ENCODE data around the gene KLHL24. TPM values are rescaled to one million over a fixed set of nuclear protein-coding genes. Genes with fewer than 3 reads are reported as not detected.
"Not testable (repeated sequence)": the region's sequence is repeated elsewhere in the genome, so short reads cannot be mapped to it uniquely, and the experiment has no call there.

KLHL24 gene
- polyA plus RNA-seq, 1 experiment = 11.0 TPM

DNA sequence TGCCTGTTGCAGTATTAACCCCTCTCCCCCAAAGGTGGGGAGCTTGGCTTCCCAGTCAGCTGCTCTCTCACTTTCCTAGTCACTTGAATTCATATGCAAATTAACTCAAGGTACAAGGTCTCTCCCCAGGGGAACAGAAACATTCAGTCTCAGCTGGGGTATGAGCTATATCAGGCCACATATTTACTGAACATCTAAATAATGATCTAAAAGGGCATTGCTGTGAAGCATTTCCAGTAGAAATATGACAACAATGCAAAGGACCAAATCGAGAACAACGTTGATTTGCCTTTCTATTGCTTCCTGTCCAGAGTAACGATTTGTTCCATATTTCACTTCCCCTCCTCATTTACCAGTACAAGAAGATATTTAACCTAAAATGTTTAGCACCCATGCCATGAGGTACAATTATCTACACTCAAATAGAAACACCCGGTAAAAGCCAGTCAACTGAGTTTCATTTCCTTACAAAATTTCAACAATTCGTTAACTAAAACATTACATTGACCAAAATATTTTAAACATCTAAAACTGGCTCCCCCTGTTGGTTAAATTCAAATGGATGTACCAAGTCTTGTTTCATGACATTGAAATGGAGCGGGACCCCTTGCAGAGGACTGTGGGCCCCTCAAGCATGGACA, 43.4 kb upstream of the KLHL24 start:
- Histone ChIP-seq H3K36me3 (ENCODE audit: control insufficient read depth, insufficient read depth, low read length) (no peaks in the 10 kb centered on the region), H3K4me3 (ENCODE audit: low read depth, low read length) (no peak overlapping the region), H3K27me3 (ENCODE audit: control insufficient read depth, insufficient read depth, low read length) (no peaks in the 10 kb centered on the region; the same call in 1 of the 2 replicates)
- TF ChIP-seq, protein P1, sequence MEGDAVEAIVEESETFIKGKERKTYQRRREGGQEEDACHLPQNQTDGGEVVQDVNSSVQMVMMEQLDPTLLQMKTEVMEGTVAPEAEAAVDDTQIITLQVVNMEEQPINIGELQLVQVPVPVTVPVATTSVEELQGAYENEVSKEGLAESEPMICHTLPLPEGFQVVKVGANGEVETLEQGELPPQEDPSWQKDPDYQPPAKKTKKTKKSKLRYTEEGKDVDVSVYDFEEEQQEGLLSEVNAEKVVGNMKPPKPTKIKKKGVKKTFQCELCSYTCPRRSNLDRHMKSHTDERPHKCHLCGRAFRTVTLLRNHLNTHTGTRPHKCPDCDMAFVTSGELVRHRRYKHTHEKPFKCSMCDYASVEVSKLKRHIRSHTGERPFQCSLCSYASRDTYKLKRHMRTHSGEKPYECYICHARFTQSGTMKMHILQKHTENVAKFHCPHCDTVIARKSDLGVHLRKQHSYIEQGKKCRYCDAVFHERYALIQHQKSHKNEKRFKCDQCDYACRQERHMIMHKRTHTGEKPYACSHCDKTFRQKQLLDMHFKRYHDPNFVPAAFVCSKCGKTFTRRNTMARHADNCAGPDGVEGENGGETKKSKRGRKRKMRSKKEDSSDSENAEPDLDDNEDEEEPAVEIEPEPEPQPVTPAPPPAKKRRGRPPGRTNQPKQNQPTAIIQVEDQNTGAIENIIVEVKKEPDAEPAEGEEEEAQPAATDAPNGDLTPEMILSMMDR (IDR thresholded peaks at IDR 0.05; ENCODE audit: insufficient read depth, low read depth, low read length) = peak; percentile 27; the same call in 1 of the 2 replicates
- POLR2A ChIA-PET = no interaction called here
- DNase-seq (ENCODE audit: low read depth) = no peak
- CTCF ChIA-PET = interaction anchor here (0.8 to 1.7 kb wide), 5 partner anchors 7 to 174 kb away, joined by 3 to 5 read pairs (median 4); no protein-coding TSS in a partner anchor

- DNase-seq (ENCODE audit: low read depth) = no peak
- CTCF ChIA-PET = interaction anchor here (1.4 to 1.6 kb wide), 2 partner anchors 8 to 10 kb away, joined by 4 read pairs; no protein-coding TSS in a partner anchor
- TF ChIP-seq, protein P1 (IDR thresholded peaks at IDR 0.05; ENCODE audit: insufficient read depth, low read depth, low read length) = no peak
- POLR2A ChIA-PET = no interaction called here
- Histone ChIP-seq H3K27me3 (ENCODE audit: control insufficient read depth, insufficient read depth, low read length) (no peaks in the 10 kb centered on the region; the same call in 1 of the 2 replicates), H3K4me3 (ENCODE audit: low read depth, low read length) (no peak overlapping the region), H3K36me3 (ENCODE audit: control insufficient read depth, insufficient read depth, low read length) (no peaks in the 10 kb centered on the region)
Measured at GRCh38 chr3:183592821-183593220, 42.6 kb upstream of the KLHL24 start.

DNA sequence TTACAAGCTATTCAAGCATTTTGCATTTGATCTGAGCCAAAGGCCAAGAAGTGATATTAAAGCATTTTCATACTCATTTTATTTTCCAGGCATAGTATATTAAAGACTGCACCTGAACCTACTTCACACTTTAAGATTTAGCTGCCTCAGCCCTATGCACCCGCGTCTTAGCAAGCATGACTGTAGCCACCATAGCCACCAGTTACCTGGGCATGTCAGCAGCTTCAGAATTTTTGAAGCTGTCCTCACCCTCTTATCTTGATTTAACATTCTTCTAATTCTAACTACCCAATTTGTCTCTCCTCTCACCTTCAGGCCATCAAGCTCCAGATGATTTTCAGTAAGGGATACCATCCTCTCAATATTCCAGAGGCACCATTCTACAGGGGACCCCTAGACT, 40.8 kb upstream of the KLHL24 start:
- TF ChIP-seq, protein P1 (IDR thresholded peaks at IDR 0.05; ENCODE audit: insufficient read depth, low read depth, low read length) = no peak
- Histone ChIP-seq H3K36me3 (ENCODE audit: control insufficient read depth, insufficient read depth, low read length) (no peaks in the 10 kb centered on the region), H3K27me3 (ENCODE audit: control insufficient read depth, insufficient read depth, low read length) (no peaks in the 10 kb centered on the region), H3K4me3 (ENCODE audit: low read depth, low read length) (no peak overlapping the region)
- POLR2A ChIA-PET = no interaction called here
- CTCF ChIA-PET = no interaction called here
- DNase-seq (ENCODE audit: low read depth) = no peak

DNA sequence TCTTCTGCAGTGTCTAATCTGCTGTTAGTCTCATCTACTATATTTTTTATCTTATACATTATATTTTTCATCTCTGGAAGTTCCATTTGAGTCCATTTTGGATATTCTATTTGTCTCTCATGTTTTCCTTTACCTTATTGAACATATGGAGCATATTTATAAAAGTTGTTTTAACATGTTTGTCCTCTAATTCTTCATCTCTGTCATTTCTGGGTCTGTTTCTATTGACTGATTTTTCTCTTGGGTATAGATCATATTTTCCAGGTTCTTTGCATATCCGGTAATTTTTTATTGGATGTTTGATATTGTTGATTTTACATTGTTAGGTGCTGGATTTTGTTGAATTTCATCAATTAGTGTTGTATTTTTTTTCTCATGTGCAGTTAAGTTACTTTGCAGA, 37.5 kb upstream of the KLHL24 start:
- POLR2A ChIA-PET = no interaction called here
- no peak overlapping the region for H3K4me3 ChIP-seq (ENCODE audit: low read depth, low read length)

DNA sequence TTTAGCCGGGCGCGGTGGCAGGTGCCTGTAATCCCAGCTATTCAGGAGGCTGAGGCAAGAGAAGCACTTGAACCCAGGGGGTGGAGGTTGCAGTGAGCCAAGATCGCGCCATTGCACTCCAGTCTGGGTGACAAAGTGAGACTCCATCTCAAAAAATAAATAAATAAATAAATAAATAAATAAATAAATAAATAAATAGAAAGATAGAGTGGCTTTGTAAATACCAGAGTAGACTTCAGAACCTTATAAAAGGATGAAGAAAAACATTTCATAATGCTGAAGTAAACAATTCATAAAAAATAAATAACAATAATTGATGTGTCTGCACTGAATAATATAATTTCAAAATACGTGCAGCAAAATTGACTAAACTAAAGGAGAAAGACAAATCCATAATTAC, 24.1 kb upstream of the KLHL24 start:
- H3K4me3 ChIP-seq (ENCODE audit: low read depth, low read length); H3K27me3 ChIP-seq (ENCODE audit: control insufficient read depth, insufficient read depth, low read length); H3K36me3 ChIP-seq (ENCODE audit: control insufficient read depth, insufficient read depth, low read length); DNase-seq (ENCODE audit: low read depth); POLR2A ChIA-PET: not testable (repeated sequence)
- CTCF ChIA-PET = interaction anchor here (0.6 kb wide), 1 partner anchor 31 kb away, joined by 3 read pairs; no protein-coding TSS in a partner anchor

More for the DNA sequence above, 37.5 kb upstream of the KLHL24 start:
- CTCF ChIA-PET = no interaction called here
- DNase-seq (ENCODE audit: low read depth) = no peak
- no peaks in the 10 kb centered on the region for H3K27me3 ChIP-seq (ENCODE audit: control insufficient read depth, insufficient read depth, low read length)
- TF ChIP-seq, protein P1 (IDR thresholded peaks at IDR 0.05; ENCODE audit: insufficient read depth, low read depth, low read length) = no peak
- no peaks in the 10 kb centered on the region for H3K36me3 ChIP-seq (ENCODE audit: control insufficient read depth, insufficient read depth, low read length)
